Common myeloid progenitor, CD34-positive (primary cell): ENCODE data around the gene VEGFC.
A peak's percentile ranks its signal among the peaks of the same experiment; 100 is the strongest.

Source experiments
- CTCF ChIA-PET: fragments of 350-600 bp; sonication (Branson Sonifier 250); formaldehyde crosslinking; loops from one replicate; lab custom pipeline; 2021; ENCODE audit warnings: antibody characterized with exemption; lab: Charles Lee
- POLR2A ChIA-PET: fragments of 350-600 bp; sonication (Branson Sonifier 250); formaldehyde crosslinking; loops from one replicate; lab custom pipeline; 2021; ENCODE audit warnings: antibody characterized with exemption; lab: Charles Lee
- DNase-seq, 3 donors: peaks; one replicate each; pipeline versions ENCODE4 v3.0.0 to v3.0.0-alpha.2; 2013
- H3K27ac ChIP-seq, 2 experiments: 1 replicate in 1 of 2; 2 replicates in 1 of 2; pipeline ENCODE4 v1.7.0; 2013; ENCODE audit warnings: inconsistent platforms in 2 of 2, low read length in 2 of 2, mild to moderate bottlenecking in 2 of 2, low read depth in 1 of 2, moderate library complexity in 1 of 2; ENCODE audit not compliant: severe bottlenecking in 2 of 2, insufficient read depth in 1 of 2, poor library complexity in 1 of 2
- H3K27me3 ChIP-seq, 5 experiments: replicated peaks in 2 of 5; 1 replicate in 3 of 5; 2 replicates in 2 of 5; pipeline versions ENCODE4 v1.6.1 to v1.7.0; 2013; ENCODE audit warnings: low read length in 4 of 5, mild to moderate bottlenecking in 2 of 5, moderate library complexity in 2 of 5, inconsistent platforms in 1 of 5; ENCODE audit not compliant: insufficient read depth in 5 of 5, control insufficient read depth in 4 of 5
- H3K36me3 ChIP-seq, 4 experiments: 1 replicate in 2 of 4; 2 replicates in 2 of 4; pipeline versions ENCODE4 v1.6.1 to v1.7.0; 2013; ENCODE audit warnings: low read length in 3 of 4, control low read depth in 1 of 4, mild to moderate bottlenecking in 1 of 4; ENCODE audit not compliant: control insufficient read depth in 4 of 4, insufficient read depth in 4 of 4
- H3K4me1 ChIP-seq, 4 experiments: 1 replicate in 3 of 4; 2 replicates in 1 of 4; pipeline versions ENCODE4 v1.6.1 to v1.7.1; 2013; ENCODE audit warnings: low read length in 3 of 4, mild to moderate bottlenecking in 3 of 4, control low read depth in 1 of 4, inconsistent platforms in 1 of 4, moderate library complexity in 1 of 4; ENCODE audit not compliant: control insufficient read depth in 4 of 4, insufficient read depth in 4 of 4; ENCODE audit errors: control extremely low read depth in 1 of 4
- H3K4me3 ChIP-seq, 7 experiments: 1 replicate in 4 of 7; 2 replicates in 3 of 7; pipeline versions ENCODE4 v1.5.1 to v1.7.0; 2013; ENCODE audit warnings: mild to moderate bottlenecking in 7 of 7, low read length in 6 of 7, moderate library complexity in 6 of 7, inconsistent platforms in 2 of 7, low read depth in 2 of 7, control low read depth in 1 of 7; ENCODE audit not compliant: insufficient read depth in 4 of 7, control insufficient read depth in 1 of 7; ENCODE audit errors: extremely low read depth in 1 of 7
- H3K9me3 ChIP-seq, 5 experiments: 1 replicate in 4 of 5; 2 replicates in 1 of 5; pipeline versions ENCODE4 v1.6.1 to v1.7.1; 2013; ENCODE audit warnings: low read length in 4 of 5, mild to moderate bottlenecking in 2 of 5, inconsistent platforms in 1 of 5, low read depth in 1 of 5, moderate library complexity in 1 of 5; ENCODE audit not compliant: control insufficient read depth in 4 of 5, insufficient read depth in 2 of 5; ENCODE audit errors: control extremely low read depth in 1 of 5
- WGBS: methylation state at CpG from one replicate; pipeline ENCODE4 v1.1.5; 2013; ENCODE audit not compliant: insufficient coverage; 5-methylcytosine and 5-hydroxymethylcytosine counted together

VEGFC gene

GRCh38 chr4:176834531-176834930, 41.8 kb upstream of the VEGFC start:
- no peaks in the 10 kb centered on the region for H3K9me3 ChIP-seq
- H3K36me3 ChIP-seq: no peaks in the 10 kb centered on the region
- WGBS: 0% methylated on average over 1 of the region's 2 CpGs
- H3K4me1 ChIP-seq: peaks cover 0 to 22% (median 16%) of the 10 kb centered on the region in 4 experiments
- H3K27ac ChIP-seq: no peak overlapping the region
- POLR2A ChIA-PET: no interaction called here
- H3K27me3 ChIP-seq: peaks cover 0 to 4% (median 0%) of the 10 kb centered on the region in 5 experiments
- H3K4me3 ChIP-seq: peak overlapping the region in 2 of 7 experiments; percentile 19 to 49
- CTCF ChIA-PET: no interaction called here
- peak; percentile 14 to 65 (median 33) for DNase-seq

GRCh38 chr4:176833400-176834175, 40.9 kb upstream of the VEGFC start:
- 100% methylated on average over 2 of the region's 4 CpGs for WGBS
- no peak overlapping the region for H3K27ac ChIP-seq
- no peaks in the 10 kb centered on the region for H3K36me3 ChIP-seq
- CTCF ChIA-PET: interaction anchor here (1.4 kb wide), 1 partner anchor 214 kb away, joined by 3 read pairs; no protein-coding TSS in a partner anchor
- H3K4me3 ChIP-seq: peak overlapping the region in 2 of 7 experiments; percentile 6 to 32
- H3K9me3 ChIP-seq: no peaks in the 10 kb centered on the region
- peak in 2 of 3 donors; percentile 25 to 52 for DNase-seq
- peaks cover 0 to 3% (median 0%) of the 10 kb centered on the region in 5 experiments for H3K27me3 ChIP-seq
- POLR2A ChIA-PET: no interaction called here
- H3K4me1 ChIP-seq: peaks cover 0 to 18% (median 13%) of the 10 kb centered on the region in 4 experiments

GRCh38 chr4:176830971-176831370, 38.2 kb upstream of the VEGFC start:
- ChIA-PET CTCF (no interaction called here), POLR2A (interaction anchor here (0.6 to 0.7 kb wide), 2 partner anchors 15 to 153 kb away, joined by 3 to 9 read pairs; no protein-coding TSS in a partner anchor)
- Histone ChIP-seq H3K4me1 (peaks cover 0 to 18% (median 11%) of the 10 kb centered on the region in 4 experiments), H3K4me3 (no peak overlapping the region), H3K27me3 (no peaks in the 10 kb centered on the region), H3K9me3 (no peaks in the 10 kb centered on the region), H3K27ac (no peak overlapping the region), H3K36me3 (no peaks in the 10 kb centered on the region)
- WGBS: 94% methylated on average over 6 of the region's 6 CpGs
- no peak for DNase-seq

- H3K4me3 ChIP-seq: no peak overlapping the region
- H3K27ac ChIP-seq: no peak overlapping the region
- peaks cover 0 to 5% (median 1%) of the 10 kb centered on the region in 4 experiments for H3K4me1 ChIP-seq
- no peaks in the 10 kb centered on the region for H3K36me3 ChIP-seq
- ChIA-PET POLR2A (no interaction called here), CTCF (interaction anchor here (1.4 kb wide), 1 partner anchor 19 kb away, joined by 3 read pairs; no protein-coding TSS in a partner anchor)
- H3K27me3 ChIP-seq: no peaks in the 10 kb centered on the region
- no peak for DNase-seq
- no peaks in the 10 kb centered on the region for H3K9me3 ChIP-seq
Measured at GRCh38 chr4:176825586-176825985, 32.9 kb upstream of the VEGFC start.

- DNase-seq: peak in 1 of 3 donors; percentile 15
- H3K27ac ChIP-seq: no peak overlapping the region
- whole genome bisulfite sequencing: no CpG with 5 or more reads among the region's 2 CpGs
- H3K27me3 ChIP-seq: no peaks in the 10 kb centered on the region
- POLR2A ChIA-PET: no interaction called here
- no peaks in the 10 kb centered on the region for H3K9me3 ChIP-seq
- CTCF ChIA-PET: interaction anchor here (1.4 kb wide), 1 partner anchor 20 kb away, joined by 3 read pairs; no protein-coding TSS in a partner anchor
- H3K4me3 ChIP-seq: no peak overlapping the region
- H3K4me1 ChIP-seq: peaks cover 0 to 5% (median 1%) of the 10 kb centered on the region in 4 experiments
- no peaks in the 10 kb centered on the region for H3K36me3 ChIP-seq
Measured at GRCh38 chr4:176824645-176825366, 32.1 kb upstream of the VEGFC start.

GRCh38 chr4:176818531-176818930, 25.8 kb upstream of the VEGFC start:
- Histone ChIP-seq H3K36me3 (no peaks in the 10 kb centered on the region), H3K4me3 (no peak overlapping the region), H3K27me3 (no peaks in the 10 kb centered on the region), H3K4me1 (no peaks in the 10 kb centered on the region), H3K27ac (no peak overlapping the region), H3K9me3 (no peaks in the 10 kb centered on the region)
- WGBS: no CpG with 5 or more reads among the region's 1 CpG
- ChIA-PET POLR2A (no interaction called here), CTCF (no interaction called here)
- no peak for DNase-seq
